DMS153 (cell line): ENCODE data around the gene PIK3R1.
A peak's percentile ranks its signal among the peaks of the same experiment; 100 is the strongest.

Experiments used
- DNase-seq: peaks from one replicate; lab custom pipeline; 2025; lab: John Stamatoyannopoulos, UW

The PIK3R1 gene

DNA sequence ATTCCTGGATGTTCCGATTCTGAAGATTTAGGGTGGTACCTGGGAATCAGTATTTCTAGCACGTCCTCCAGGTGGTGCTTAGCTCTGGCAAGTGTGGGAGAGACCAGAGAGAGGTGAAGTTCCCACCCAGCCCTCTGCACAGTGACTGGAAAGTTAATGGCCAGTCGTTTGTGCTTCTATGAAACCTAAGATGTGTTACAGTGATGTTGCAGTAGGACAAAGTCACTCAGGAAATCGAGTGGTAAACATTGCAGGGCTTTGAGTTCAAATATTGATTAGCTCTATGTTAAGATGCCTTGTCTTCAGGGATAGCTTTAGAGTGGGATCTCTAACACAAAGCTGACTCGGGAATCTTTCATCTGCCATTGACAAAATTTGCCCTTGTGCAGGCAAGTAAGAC lies 55.6 kb downstream of the PIK3R1 start:
- DNase-seq = no peak

DNA sequence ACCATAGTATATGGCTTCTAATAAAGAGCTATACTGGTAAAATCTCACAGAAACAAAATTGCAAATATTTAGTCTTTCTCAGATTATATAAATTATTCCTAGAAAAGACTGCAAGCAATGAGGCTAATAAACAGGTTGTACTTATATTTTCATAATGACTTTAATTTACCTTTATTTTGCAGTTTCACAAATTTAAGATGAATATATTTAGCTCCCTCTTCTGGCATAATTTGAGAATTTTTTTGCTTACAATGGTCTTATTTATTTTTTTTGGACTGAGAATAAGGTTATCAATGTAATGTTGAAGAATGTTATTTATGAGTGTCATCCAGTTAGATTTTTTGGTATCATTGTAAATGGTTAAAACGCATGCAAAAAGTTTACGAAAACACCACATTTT lies 56.7 kb downstream of the PIK3R1 start:
- no peak for DNase-seq

DNA sequence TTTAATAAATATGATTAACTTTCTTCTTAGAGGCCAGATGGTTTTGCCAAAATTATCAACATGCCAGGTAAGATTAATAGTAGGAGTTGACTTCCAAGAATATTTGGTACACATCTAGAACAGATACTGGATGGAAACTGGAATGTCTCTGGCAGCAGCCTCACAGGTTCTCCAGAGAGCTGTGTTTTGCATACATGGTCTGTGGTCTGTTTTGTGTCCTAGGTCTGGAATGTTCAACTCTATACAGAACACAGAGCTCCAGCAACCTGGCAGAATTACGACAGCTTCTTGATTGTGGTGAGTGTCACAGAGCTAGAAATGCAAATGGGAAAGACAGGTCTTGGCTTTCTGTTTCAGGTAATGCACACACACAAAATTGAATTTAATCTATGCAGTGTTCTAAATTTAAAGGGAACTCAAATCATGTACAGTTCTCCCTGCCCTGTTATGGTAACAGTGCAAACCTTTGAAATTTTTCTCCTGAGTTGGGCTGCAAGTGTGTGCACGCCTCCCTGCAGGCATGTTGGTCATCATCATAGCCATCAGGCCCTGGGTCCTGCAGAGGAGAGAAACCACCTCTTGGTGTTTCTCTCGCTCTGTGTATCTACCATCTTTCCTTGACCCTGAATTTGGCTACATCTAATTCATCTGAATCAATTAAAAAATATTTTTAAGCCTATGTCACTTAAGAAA lies 58.3 kb downstream of the PIK3R1 start:
- DNase-seq = no peak

DNA sequence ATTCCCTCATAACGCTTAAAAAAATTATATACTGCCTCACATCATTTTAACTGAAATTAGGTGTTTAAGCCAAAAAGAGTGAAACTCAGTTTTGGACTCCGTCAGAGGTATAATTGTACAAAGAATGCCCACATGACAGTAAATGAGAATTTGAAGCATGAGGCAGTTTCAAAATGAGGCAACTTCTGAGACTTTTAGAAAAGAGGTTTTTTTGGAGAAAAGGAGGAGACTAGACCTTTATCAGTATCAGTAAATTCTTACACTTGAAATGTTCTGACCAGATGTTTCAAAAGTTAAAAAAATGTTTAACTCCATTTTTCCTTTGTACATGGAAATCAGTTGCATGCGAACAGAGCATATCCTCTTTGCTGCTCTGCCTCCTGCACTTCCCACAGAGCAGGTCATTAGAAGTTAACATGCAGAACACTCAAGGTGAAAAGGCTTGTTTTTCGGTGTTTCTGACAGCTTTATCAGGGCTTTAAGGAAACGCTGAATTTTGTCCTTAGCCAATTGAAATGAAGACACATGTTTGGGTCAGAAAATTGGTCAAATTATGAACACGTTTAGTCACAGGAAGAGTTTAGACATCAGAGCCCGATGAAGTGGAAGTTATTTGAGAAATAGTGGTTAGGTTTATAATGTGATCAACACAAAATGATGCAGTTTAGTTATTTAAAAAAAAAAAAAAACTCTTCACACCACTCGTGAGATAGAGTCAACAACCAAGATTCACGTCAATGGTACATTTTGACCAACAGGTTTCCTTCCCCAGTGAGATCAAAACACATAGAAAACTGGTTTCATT lies 59.5 kb downstream of the PIK3R1 start:
- no peak for DNase-seq

- no peak for DNase-seq
Observed at GRCh38 chr5:68276740-68277139, 61.2 kb downstream of the PIK3R1 start.

DNA sequence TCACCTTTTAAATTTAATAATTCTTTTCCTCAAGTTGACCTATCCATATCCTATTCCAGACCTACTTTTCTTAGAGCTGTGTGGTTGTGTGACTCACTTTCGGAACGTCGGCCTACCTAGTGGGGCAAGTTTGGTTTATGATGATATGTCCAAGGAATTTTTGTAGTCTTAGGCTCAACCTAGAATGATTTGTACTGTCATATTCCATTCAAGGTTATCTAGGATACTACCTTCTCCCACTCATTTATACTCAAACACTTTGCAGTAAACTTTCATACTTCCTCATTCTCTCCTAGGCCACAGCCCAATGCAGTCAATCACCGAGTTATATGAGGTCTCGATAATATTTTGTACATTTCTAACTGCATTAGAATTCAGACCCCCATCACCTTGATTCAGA lies 61.9 kb downstream of the PIK3R1 start:
- DNase-seq = no peak

DNA sequence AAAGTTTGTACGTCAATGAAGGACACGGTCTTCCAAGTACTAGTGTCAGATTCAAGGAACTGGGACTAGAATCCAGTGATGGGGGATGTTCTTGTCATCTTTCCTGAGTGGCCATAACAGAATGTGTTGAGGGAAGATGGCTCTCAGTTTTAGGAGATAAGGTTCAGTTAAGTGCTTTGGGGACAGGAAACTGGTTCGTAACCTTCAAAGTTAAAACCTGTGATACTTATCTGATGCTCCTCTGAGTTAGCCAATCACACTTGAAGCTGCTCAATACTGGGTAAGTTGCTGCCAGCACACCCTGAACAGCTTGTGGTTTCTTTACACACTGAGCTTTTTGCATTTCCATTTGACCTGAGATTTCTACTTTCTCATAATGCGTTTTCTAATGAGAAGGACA lies 64.4 kb downstream of the PIK3R1 start:
- DNase-seq = no peak

- no peak for DNase-seq
Observed at GRCh38 chr5:68282001-68282400, 66.4 kb downstream of the PIK3R1 start.

- no peak for DNase-seq
Observed at GRCh38 chr5:68283766-68284165, 68.2 kb downstream of the PIK3R1 start.

- no peak for DNase-seq
Observed at GRCh38 chr5:68285075-68285840, 69.7 kb downstream of the PIK3R1 start.

DNA sequence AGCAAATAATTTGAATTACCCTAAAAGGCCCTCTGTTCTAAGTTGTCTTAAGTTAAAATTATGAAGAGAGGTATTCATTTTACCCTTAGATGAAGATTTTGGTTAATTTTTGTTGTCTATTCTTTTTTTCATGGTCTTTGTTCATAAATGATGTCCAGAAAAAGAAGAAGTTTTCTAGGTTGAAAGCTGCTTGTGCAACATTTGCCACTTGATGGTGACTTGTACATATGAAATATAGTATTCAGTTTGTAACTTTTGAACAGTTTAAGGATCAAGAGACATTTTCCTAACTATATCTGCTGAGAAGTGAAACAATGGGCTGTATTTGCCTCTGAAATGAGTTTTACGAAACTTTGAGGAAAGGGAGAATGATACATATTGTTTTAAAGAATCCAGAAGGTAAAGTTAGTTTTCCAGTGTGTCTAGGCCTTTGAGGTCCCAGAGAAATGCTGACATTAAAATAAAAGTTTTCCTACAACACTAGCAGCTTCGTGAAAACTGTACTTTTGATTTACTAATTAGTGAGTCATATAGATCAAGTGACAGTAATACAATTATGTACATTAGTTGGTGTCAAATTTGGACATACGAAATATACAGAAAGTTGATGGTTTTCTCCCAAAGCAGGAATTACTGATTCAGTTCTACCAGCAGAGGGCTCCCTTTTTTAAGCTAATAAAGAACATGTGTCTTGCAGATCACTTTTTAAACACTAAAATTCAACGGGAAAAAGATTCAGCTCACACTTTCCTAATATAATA lies 70.5 kb downstream of the PIK3R1 start:
- DNase-seq = no peak

DNA sequence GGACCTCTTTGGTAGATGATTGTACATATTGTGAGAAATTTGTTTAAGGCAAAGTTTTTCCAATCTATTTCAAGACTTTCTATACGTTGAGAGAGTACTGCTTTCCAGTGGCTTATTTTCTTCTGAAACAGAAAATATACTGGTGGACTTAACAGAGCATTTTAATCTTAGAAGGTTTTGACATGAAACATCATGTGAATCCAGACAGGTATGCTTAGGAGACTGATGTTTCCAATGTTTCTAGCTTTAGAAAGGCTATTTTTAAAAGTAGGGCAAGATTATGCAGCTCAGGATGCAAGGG lies 71.0 kb downstream of the PIK3R1 start:
- no peak for DNase-seq

- DNase-seq = no peak
Observed at GRCh38 chr5:68287631-68287975, 72.0 kb downstream of the PIK3R1 start.

DNA sequence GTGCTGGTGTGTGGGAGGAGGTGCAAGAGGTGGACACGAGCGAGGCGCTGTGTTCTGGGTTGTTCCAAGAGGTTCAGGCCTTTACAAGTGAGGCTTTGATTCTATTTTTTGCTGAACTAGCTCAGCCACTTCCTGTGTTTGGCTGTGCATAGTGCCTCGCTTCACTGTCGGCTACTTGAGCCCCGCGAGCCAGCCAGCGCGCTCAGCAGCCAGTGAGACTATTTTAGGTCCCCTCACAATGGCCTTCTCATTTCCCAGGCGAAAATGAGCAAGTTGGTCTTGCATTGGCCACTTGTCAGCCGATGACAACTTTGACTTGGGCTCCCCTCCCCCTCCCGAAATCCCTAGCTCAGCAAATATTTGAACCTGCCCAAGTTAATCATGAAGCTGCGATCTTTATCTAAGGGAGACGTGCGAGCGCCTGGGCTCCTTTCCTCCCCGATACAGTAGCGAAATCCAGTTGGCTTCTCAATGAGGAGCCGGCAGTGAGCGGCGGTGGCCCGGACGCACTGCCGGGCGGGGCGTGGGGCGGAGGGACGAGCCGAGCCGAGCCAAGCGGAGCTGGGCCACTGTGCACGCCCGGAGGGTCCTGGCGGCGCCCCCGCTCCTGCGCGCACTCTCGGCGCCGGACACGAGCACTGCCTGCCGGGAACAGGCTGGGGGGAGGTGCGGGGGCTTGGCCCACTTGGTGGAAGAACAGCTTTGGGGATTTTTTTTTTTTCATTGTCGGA lies 72.6 kb downstream of the PIK3R1 start:
- peak; percentile 42 for DNase-seq

- no peak for DNase-seq
Observed at GRCh38 chr5:68288707-68289134, 73.2 kb downstream of the PIK3R1 start.

DNA sequence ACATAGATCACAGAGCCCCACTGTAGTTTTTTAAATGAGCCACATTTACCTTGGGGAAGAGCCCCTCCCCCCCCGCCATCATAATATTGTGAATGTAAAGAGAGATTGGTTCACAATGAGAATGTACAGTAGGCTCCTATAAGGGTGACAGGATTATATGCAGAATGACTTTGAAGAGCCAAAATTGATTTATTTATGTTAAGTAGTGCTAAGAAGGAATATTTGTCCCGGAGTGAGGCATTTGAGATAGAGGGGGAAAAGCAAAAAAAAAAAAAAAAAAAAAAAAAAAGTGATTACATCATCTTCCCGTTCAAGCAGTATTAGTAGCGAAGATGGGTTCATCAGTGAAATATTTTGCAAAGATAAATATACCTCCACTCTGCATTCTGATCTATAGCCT lies 73.9 kb downstream of the PIK3R1 start:
- DNase-seq = no peak

GRCh38 chr5:68290260-68290674 lies 74.7 kb downstream of the PIK3R1 start:
- no peak for DNase-seq

DNA sequence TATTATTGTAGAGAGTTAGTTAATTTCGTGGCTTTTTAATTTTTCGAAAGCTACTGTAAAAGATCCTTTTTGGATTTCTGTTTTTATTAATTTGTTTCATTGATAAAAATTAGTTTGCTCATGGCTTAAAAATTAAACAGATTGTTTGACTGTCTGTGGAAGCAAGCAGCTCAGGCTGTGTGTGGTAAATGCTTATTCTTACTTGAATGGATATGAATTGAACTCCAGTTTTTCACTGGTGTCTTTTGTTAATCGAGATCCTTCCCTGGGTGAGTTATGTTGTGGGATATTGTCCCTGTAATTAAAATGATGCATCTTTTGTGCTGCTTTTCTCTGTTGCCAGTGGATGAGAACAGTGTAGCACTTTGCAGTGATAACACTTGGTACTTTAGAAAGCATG lies 75.3 kb downstream of the PIK3R1 start:
- no peak for DNase-seq

DNA sequence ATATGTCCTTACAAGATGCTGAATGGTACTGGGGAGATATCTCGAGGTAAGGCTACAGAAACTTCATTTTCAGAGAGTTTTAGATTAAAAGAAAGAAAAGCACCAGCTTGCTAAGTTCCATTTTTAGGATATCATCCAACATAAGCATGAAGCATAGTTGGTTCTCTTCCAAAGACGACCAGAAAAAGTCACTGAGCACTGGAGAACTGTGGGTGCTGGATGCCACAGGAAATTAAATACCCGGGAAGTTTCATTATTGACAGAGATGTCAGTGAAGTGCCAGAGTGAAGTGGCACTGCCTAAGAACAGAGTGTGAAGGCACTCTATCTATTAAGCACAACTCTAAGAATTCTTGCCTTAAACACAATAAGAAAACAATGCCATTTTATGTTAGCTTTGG lies 76.8 kb downstream of the PIK3R1 start:
- no peak for DNase-seq

DNA sequence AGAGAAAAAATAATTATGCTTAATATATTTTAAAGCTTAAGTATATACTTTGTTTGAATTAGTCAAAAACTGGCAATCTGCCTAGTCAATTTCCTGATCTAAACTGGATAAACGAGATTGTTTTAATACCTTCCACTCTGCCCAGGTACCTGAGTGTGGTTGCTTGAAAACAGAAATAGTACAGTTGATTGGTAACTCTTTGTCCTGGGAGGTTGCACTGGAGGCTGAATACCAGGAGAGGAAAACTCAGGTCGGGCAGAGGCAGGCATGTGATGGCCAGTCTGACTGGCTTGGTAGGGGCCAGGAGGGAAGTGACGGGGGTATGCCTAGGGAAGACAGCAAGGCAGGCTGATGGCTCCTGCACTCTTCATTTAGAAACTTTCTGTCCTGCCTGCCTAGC lies 80.2 kb downstream of the PIK3R1 start:
- DNase-seq = no peak

DNA sequence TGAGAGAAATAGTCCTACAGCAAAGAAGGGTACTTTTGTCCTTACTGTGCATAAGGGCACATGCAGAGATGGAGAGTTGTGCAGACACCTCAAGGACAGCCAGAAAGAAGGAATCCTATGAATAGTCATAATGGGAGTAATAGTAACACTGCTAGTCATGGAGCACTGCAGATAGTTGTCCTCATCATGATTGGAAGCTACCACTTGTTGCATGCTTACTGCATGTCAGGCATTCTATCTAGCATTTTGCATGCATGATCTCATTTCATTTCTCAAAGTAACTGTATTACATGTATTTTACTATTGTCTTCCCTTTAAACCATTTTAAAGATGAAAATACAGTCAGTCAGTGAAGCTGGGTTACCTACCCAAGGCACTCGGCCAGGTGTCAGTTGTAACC lies 81.3 kb downstream of the PIK3R1 start:
- DNase-seq = no peak

DNA sequence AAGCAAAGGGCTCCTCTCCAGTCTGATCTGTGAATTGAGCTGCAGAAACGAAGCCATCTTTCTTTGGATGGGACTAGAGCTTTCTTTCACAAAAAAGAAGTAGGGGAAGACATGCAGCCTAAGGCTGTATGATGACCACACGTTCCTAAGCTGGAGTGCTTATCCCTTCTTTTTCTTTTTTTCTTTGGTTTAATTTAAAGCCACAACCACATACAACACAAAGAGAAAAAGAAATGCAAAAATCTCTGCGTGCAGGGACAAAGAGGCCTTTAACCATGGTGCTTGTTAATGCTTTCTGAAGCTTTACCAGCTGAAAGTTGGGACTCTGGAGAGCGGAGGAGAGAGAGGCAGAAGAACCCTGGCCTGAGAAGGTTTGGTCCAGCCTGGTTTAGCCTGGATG lies 82.1 kb downstream of the PIK3R1 start:
- DNase-seq = no peak
